Occipital lobe (tissue), 2 donors: Measurements from ENCODE around the gene TPTE2. TPM values are rescaled to one million over a fixed set of nuclear protein-coding genes. Genes with fewer than 3 reads are reported as not detected.
"Not testable (repeated sequence)": the region's sequence is repeated elsewhere in the genome, so short reads cannot be mapped to it uniquely, and the experiment has no call there.

Source experiments
- DNase-seq: peaks from one replicate; lab custom pipeline; 2025; lab: John Stamatoyannopoulos, UW
- total RNA-seq: library from RNA; depleted of rRNA; stranded (reverse); fragments of >200 nt; gene quantifications from one replicate; pipeline ENCODE4 v1.2.3, GENCODE V29; 2014

The TPTE2 gene
- total RNA-seq, result 0.16 TPM

- not testable (repeated sequence) for DNase-seq
Measured at GRCh38 chr13:19561127-19561582, at the start of gene TPTE2. TPTE2 (minus strand) TSS chr13:19561532; CDS start chr13:19503234, 58,298 bp downstream.

GRCh38 chr13:19607523-19608078, 46.3 kb upstream of the TPTE2 start:
- DNase-seq, result no peak

GRCh38 chr13:19606737-19607136, 45.4 kb upstream of the TPTE2 start:
- DNase-seq, result no peak

GRCh38 chr13:19606152-19606551, 44.8 kb upstream of the TPTE2 start:
- no peak for DNase-seq

- no peak for DNase-seq
Measured at GRCh38 chr13:19605161-19605955, 44.0 kb upstream of the TPTE2 start.

- DNase-seq, result no peak
Measured at GRCh38 chr13:19604306-19604705, 43.0 kb upstream of the TPTE2 start.

- DNase-seq, result no peak
Measured at GRCh38 chr13:19601749-19602725, 40.7 kb upstream of the TPTE2 start.

- DNase-seq, result no peak
Measured at GRCh38 chr13:19597523-19597922, 36.2 kb upstream of the TPTE2 start.

- no peak for DNase-seq
Measured at GRCh38 chr13:19596960-19597361, 35.6 kb upstream of the TPTE2 start.

GRCh38 chr13:19596086-19596485, 34.8 kb upstream of the TPTE2 start:
- no peak for DNase-seq

- DNase-seq, result no peak
Measured at GRCh38 chr13:19592657-19593180, 31.4 kb upstream of the TPTE2 start.

- no peak for DNase-seq
Measured at GRCh38 chr13:19591864-19592263, 30.5 kb upstream of the TPTE2 start.

GRCh38 chr13:19590423-19590822, 29.1 kb upstream of the TPTE2 start:
- DNase-seq, result no peak

GRCh38 chr13:19589312-19589711, 28.0 kb upstream of the TPTE2 start:
- no peak for DNase-seq

- DNase-seq, result no peak
Measured at GRCh38 chr13:19587635-19588300, 26.4 kb upstream of the TPTE2 start.

GRCh38 chr13:19586904-19587634, 25.7 kb upstream of the TPTE2 start:
- DNase-seq, result no peak

- DNase-seq, result no peak
Measured at GRCh38 chr13:19581675-19582074, 20.3 kb upstream of the TPTE2 start.

- DNase-seq, result no peak
Measured at GRCh38 chr13:19575230-19575629, 13.9 kb upstream of the TPTE2 start.

GRCh38 chr13:19573120-19573716, 11.9 kb upstream of the TPTE2 start:
- no peak for DNase-seq

- DNase-seq, result no peak
Measured at GRCh38 chr13:19572280-19572679, 10.9 kb upstream of the TPTE2 start.
